GM12892 (cell line): Measurements from ENCODE around the gene TNNT3.

Source experiments
- DNase-seq: peaks from one replicate; pipeline ENCODE4 v3.0.0; 2011; ENCODE audit not compliant: insufficient read length
- FAIRE-seq: peaks from 2 replicates; lab custom pipeline; 2011; peaks lifted over from hg19 to GRCh38; lab: Jason Lieb, UNC
- POLR2A ChIP-seq: IDR thresholded peaks from 2 replicates; pipeline ENCODE4 v1.6.1; 2011; ENCODE audit warnings: low read depth, low read length, control low read depth
- POLR2AphosphoS5 ChIP-seq: IDR thresholded peaks from 2 replicates; pipeline ENCODE4 v1.6.1; 2011; ENCODE audit warnings: low read depth, low read length, control low read depth
- TAF1 ChIP-seq: IDR thresholded peaks from 2 replicates; pipeline ENCODE4 v1.6.1; 2011; ENCODE audit warnings: low read depth, mild to moderate bottlenecking, control low read depth, low read length, borderline replicate concordance

The TNNT3 gene

GRCh38 chr11:1982873-1983600 lies 63.5 kb downstream of the TNNT3 start:
- TF ChIP-seq POLR2A = no peak
- no peak for TF ChIP-seq POLR2AphosphoS5
- TF ChIP-seq TAF1 = no peak
- FAIRE-seq = no peak
- no peak for DNase-seq

DNA sequence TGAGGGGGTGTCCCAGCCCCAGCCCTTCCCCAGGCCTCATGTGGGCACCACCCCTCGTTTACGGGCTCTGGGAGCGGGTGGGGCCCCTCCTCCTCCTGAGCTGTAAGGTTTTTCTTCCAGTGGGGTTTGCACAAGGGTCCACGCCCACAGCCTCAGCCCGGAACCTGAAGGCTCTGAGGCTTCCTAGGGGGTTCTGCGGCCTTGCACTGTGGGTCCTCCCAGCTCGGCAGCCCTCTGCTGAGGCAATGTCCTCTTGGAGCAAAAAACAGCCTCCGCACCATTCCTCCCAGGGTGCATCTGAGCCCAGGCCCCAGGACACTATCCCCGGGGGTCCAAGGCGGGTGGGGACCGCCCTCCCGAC lies 64.1 kb downstream of the TNNT3 start:
- DNase-seq (no peak), FAIRE-seq (no peak)
- TF ChIP-seq POLR2AphosphoS5 = no peak
- TF ChIP-seq POLR2A = no peak
- TF ChIP-seq TAF1 = no peak

GRCh38 chr11:1987024-1987423 lies 67.5 kb downstream of the TNNT3 start:
- no peak for TF ChIP-seq POLR2A
- DNase-seq (no peak), FAIRE-seq (no peak)

DNA sequence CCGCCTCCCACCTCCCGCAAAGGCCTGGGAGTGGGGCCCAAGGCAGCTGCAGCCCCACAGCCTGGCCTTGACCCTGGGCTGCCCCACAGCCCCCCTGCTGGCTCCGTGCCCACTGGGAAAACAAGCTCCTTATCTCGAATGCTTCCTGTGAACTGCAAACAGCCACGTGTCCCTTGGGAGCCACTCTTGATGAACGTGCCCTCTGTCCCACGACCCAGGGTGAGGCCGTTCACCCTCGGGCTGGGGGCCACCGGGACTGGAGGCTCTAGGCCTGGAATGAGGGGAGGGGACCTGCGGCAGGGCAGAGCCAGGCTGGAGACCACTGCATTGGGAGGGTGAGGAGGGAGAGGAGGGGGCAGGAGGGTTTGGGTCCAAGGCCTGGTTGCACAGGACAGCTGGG lies 68.7 kb downstream of the TNNT3 start:
- no peak for FAIRE-seq
- no peak for DNase-seq
- TF ChIP-seq POLR2A (no peak), POLR2AphosphoS5 (no peak), TAF1 (no peak)
